ENCODE results near the gene SND1. TPM values are rescaled to one million over a fixed set of nuclear protein-coding genes. Genes with fewer than 3 reads are reported as not detected.
A peak's percentile ranks its signal among the peaks of the same experiment; 100 is the strongest.

SND1 gene
- polyA plus RNA-seq, 3 donors, result 46.5 to 97.3 (median 79.8) TPM

DNA sequence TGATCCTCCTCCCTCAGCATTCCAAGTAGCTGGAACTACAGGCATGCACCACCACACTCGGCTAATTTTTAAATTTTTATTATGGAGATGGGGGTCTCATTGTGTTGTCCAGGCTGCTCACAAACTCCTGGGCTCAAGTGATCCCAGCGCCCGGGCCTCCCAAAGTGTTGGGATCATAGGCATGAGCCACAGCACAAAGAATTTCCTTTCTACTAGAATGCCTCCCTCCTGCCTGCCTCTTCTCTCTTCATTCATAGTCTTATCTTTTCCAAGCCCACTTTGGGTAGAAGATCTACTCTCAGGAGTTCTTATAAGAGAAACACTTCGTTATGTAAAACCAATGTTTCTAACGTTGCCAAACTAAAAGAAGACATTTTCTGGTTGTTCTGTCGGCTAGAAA lies 235.1 kb downstream of the SND1 start:
- intact Hi-C loops (cut with micrococcal nuclease), result no loop called here
- peaks cover 4% of the 10 kb centered on the region for H3K79me2 ChIP-seq (ENCODE audit: insufficient read depth, low read length)
- 100% methylated on average over 2 of the region's 6 CpGs for WGBS (ENCODE audit: insufficient coverage)
- H3K27me3 ChIP-seq (ENCODE audit: control insufficient read depth in 2 of 2, insufficient read depth in 2 of 2, low read length in 2 of 2), result no peaks in the 10 kb centered on the region
- peaks cover 31% of the 10 kb centered on the region for H3K4me1 Mint-ChIP-seq
- no peak overlapping the region for H3K4me3 ChIP-seq (replicated peaks in 1 of 3; ENCODE audit: low read depth in 2 of 3, low read length in 3 of 3)
- peak overlapping the region in 1 of 7 donors; percentile 75 for H3K27ac Mint-ChIP-seq
- peaks cover 12% of the 10 kb centered on the region in 2 donors for H3K4me1 ChIP-seq (ENCODE audit: control insufficient read depth in 1 of 2, insufficient read depth in 2 of 2, low read length in 2 of 2)
- H3K36me3 Mint-ChIP-seq, result peaks cover 39 to 48% of the 10 kb centered on the region in 2 donors
- H3K4me2 ChIP-seq (replicated peaks; ENCODE audit: extremely low read depth, low read length, poor library complexity, severe bottlenecking), result no peak overlapping the region
- peaks cover 0 to 1% (median 0%) of the 10 kb centered on the region in 3 donors for H3K27me3 Mint-ChIP-seq (ENCODE audit: low read depth in 3 of 3)
- H3K36me3 ChIP-seq (replicated peaks in 1 of 2; ENCODE audit: control insufficient read depth in 1 of 2, insufficient read depth in 2 of 2, low read length in 2 of 2), result peaks cover 19 to 42% of the 10 kb centered on the region in 2 donors
- H3K9me3 ChIP-seq (replicated peaks in 1 of 2; ENCODE audit: control insufficient read depth in 1 of 2, insufficient read depth in 1 of 2, low read length in 2 of 2), result no peaks in the 10 kb centered on the region
- no peak for DNase-seq
- no peak overlapping the region for H3K27ac ChIP-seq (ENCODE audit: low read depth in 1 of 2, low read length in 2 of 2)
- no peak overlapping the region for H3K4me3 Mint-ChIP-seq
- TF ChIP-seq, protein P1, sequence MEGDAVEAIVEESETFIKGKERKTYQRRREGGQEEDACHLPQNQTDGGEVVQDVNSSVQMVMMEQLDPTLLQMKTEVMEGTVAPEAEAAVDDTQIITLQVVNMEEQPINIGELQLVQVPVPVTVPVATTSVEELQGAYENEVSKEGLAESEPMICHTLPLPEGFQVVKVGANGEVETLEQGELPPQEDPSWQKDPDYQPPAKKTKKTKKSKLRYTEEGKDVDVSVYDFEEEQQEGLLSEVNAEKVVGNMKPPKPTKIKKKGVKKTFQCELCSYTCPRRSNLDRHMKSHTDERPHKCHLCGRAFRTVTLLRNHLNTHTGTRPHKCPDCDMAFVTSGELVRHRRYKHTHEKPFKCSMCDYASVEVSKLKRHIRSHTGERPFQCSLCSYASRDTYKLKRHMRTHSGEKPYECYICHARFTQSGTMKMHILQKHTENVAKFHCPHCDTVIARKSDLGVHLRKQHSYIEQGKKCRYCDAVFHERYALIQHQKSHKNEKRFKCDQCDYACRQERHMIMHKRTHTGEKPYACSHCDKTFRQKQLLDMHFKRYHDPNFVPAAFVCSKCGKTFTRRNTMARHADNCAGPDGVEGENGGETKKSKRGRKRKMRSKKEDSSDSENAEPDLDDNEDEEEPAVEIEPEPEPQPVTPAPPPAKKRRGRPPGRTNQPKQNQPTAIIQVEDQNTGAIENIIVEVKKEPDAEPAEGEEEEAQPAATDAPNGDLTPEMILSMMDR (IDR thresholded peaks at IDR 0.05), result no peak
- H3K9ac ChIP-seq (ENCODE audit: insufficient read depth, low read length, poor library complexity, severe bottlenecking), result no peak overlapping the region
- H2AFZ ChIP-seq (ENCODE audit: insufficient read depth, low read depth, low read length, poor library complexity, severe bottlenecking), result no peak overlapping the region
- H4K20me1 ChIP-seq (ENCODE audit: insufficient read depth, low read length), result peaks cover 29% of the 10 kb centered on the region
- no peaks in the 10 kb centered on the region for H3K9me3 Mint-ChIP-seq

DNA sequence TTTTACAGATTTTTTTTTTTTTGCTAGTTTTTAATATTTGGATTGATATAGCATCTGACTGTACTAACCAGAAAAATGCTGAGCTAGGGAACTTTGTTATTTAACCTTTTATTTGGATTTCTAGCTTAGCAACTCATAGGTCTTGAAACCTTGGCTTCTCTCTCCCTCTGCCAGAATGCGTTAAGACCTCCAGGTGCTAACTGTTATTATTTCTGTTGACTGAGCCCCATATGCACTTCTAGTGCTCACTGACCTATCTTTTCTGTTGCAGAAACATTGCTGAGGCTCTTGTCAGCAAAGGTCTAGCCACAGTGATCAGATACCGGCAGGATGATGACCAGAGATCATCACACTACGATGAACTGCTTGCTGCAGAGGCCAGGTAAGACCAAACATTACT lies 235.6 kb downstream of the SND1 start:
- H3K4me3 Mint-ChIP-seq, result no peak overlapping the region
- WGBS (ENCODE audit: insufficient coverage), result 86% methylated on average over 2 of the region's 3 CpGs
- H3K4me2 ChIP-seq (replicated peaks; ENCODE audit: extremely low read depth, low read length, poor library complexity, severe bottlenecking), result no peak overlapping the region
- no peak overlapping the region for H3K9ac ChIP-seq (ENCODE audit: insufficient read depth, low read length, poor library complexity, severe bottlenecking)
- peaks cover 30% of the 10 kb centered on the region for H4K20me1 ChIP-seq (ENCODE audit: insufficient read depth, low read length)
- peaks cover 12 to 14% of the 10 kb centered on the region in 2 donors for H3K4me1 ChIP-seq (ENCODE audit: control insufficient read depth in 1 of 2, insufficient read depth in 2 of 2, low read length in 2 of 2)
- peaks cover 4% of the 10 kb centered on the region for H3K79me2 ChIP-seq (ENCODE audit: insufficient read depth, low read length)
- no peak overlapping the region for H3K4me3 ChIP-seq (replicated peaks in 1 of 3; ENCODE audit: low read depth in 2 of 3, low read length in 3 of 3)
- H3K27ac ChIP-seq (ENCODE audit: low read depth in 1 of 2, low read length in 2 of 2), result no peak overlapping the region
- intact Hi-C loops (cut with micrococcal nuclease), result no loop called here
- no peaks in the 10 kb centered on the region for H3K9me3 ChIP-seq (replicated peaks in 1 of 2; ENCODE audit: control insufficient read depth in 1 of 2, insufficient read depth in 1 of 2, low read length in 2 of 2)
- H3K9me3 Mint-ChIP-seq, result no peaks in the 10 kb centered on the region
- no peak overlapping the region for H2AFZ ChIP-seq (ENCODE audit: insufficient read depth, low read depth, low read length, poor library complexity, severe bottlenecking)
- no peak for DNase-seq
- H3K27me3 Mint-ChIP-seq (ENCODE audit: low read depth in 3 of 3), result peaks cover 0 to 1% (median 0%) of the 10 kb centered on the region in 3 donors
- TF ChIP-seq, protein P1 (IDR thresholded peaks at IDR 0.05), result no peak
- peaks cover 39 to 51% of the 10 kb centered on the region in 2 donors for H3K36me3 Mint-ChIP-seq
- H3K4me1 Mint-ChIP-seq, result peaks cover 36% of the 10 kb centered on the region
- H3K27ac Mint-ChIP-seq, result no peak overlapping the region
- H3K36me3 ChIP-seq (replicated peaks in 1 of 2; ENCODE audit: control insufficient read depth in 1 of 2, insufficient read depth in 2 of 2, low read length in 2 of 2), result peaks cover 20 to 45% of the 10 kb centered on the region in 2 donors
- H3K27me3 ChIP-seq (ENCODE audit: control insufficient read depth in 2 of 2, insufficient read depth in 2 of 2, low read length in 2 of 2), result no peaks in the 10 kb centered on the region

All from CD14-positive monocyte (primary cell).